H1 (cell line): Measurements from ENCODE around the gene HELZ2. TPM values are rescaled to one million over a fixed set of nuclear protein-coding genes. Genes with fewer than 3 reads are reported as not detected.

Experiments used
- KDM1A ChIP-seq: fragments of 200-600, 300-600 bp; sonication (generic); IDR thresholded peaks from 2 replicates; pipeline ENCODE4 v1.7.1; 2016; ENCODE audit warnings: mild to moderate bottlenecking, low read length, borderline replicate concordance
- SP4 ChIP-seq: IDR thresholded peaks from 2 replicates; pipeline ENCODE4 v1.6.1; 2012; ENCODE audit warnings: low read length, inconsistent platforms
- polyA plus RNA-seq, 7 experiments: library from polyadenylated mRNA; depleted of rRNA in 3 of 7; stranded (reverse) in 5 of 7; unstranded in 2 of 7; fragments of >200 nt in 5 of 7; fragments of 200-250 nt in 2 of 7; gene quantifications; 1 replicate in 5 of 7; 2 replicates in 1 of 7; 4 replicates in 1 of 7; pipeline versions ENCODE4 v1.2.1 to v1.2.3, GENCODE V29; 2011 to 2013; ENCODE audit warnings: missing spikeins in 2 of 7, mixed read lengths in 2 of 7
- total RNA-seq: library from RNA; stranded (reverse); fragmentation: NEBNext Ultra II Directional; extraction: Animal tissue kit (Norgen Biotek cat#: 25700); gene quantifications from 2 replicates; pipeline ENCODE4 v1.2.1, GENCODE V29; 2021

HELZ2 gene
- total and polyA plus RNA-seq, 2 of the 8 experiments (the other 6 are each of a cell fraction or from before 2014, with no cell fraction given) = 7.9 to 17.5 TPM

- TF ChIP-seq SP4 = no peak
- TF ChIP-seq KDM1A = no peak
Measured at GRCh38 chr20:63618291-63618980, 44.4 kb upstream of the HELZ2 start (continued).
